Omental fat pad (tissue), 4 donors: ENCODE results near the gene KDM7A. TPM values are rescaled to one million over a fixed set of nuclear protein-coding genes. Genes with fewer than 3 reads are reported as not detected.

ENCODE experiments used
- ATAC-seq: fragments of 150-250 bp; one replicate; pipeline ENCODE4 v1.9.1; 2016; ENCODE audit warnings: mild to moderate bottlenecking, moderate library complexity; ENCODE audit not compliant: low FRiP score
- DNase-seq: peaks from one replicate; pipeline ENCODE4 v3.0.0-alpha.2; 2019; ENCODE audit warnings: low spot score
- CTCF ChIP-seq, 3 donors: fragments of 450-650 bp; IDR thresholded peaks; one replicate each; pipeline ENCODE4 v1.5.1; 2016 to 2017; ENCODE audit warnings: antibody characterized with exemption in 3 of 3, mild to moderate bottlenecking in 3 of 3, moderate library complexity in 2 of 3
- total RNA-seq, 4 donors: library from RNA; depleted of rRNA; stranded (reverse); fragments of >200 nt; gene quantifications; one replicate each; pipeline ENCODE4 v1.1.0, GENCODE V29; 2016

Gene KDM7A
- total RNA-seq, 4 donors from 2014 or later, result 16.8 to 33.7 (median 19.2) TPM

DNA sequence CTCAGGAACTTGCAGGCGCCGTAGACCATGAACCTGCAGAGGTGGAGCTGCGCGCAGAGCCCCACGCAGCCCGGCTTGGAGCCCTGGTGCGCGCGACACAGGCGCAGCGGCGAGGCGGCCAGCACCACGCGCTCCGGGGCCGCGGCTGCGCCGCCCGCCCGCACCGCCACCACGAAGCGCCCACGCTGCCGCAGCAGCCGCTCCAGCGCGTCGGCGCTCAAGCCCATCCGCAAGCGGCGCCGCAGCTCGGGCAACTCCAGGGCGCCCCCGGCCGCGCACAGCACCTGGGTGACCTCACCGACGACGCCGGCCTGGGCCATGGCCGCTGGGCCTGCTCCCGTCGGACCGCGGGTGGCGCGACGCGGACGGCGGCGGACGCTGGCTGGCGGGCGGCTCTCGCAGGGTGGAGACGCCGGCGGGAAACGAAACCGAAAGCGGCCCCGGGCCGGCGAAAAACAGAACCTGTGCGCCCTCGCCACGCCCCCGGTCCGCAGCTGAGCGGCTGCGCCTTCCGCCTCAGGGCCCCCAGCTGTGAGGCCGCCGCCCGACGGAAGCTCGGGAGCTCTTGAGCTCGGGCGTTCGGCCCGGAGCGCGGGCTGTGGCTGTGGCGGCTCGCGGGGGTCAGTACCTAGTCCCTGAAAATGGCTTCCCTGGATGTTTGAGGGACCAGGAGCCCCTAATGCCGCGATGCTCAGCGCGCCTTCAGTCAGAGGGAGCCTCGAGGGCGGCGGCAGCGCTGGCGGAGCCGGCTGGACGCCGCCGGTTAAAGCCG, 114.1 kb downstream of the KDM7A start, which contains the start of gene PARP12:
Gene PARP12 (minus strand): TSS at position 424 of the 772 bp plus-strand sequence. CDS start 104 bp downstream, at position 320.
- no peak for TF ChIP-seq CTCF (IDR thresholded peaks at IDR 0.05)
- ATAC-seq, result peak; percentile 93
- peak; percentile 68 for DNase-seq

DNA sequence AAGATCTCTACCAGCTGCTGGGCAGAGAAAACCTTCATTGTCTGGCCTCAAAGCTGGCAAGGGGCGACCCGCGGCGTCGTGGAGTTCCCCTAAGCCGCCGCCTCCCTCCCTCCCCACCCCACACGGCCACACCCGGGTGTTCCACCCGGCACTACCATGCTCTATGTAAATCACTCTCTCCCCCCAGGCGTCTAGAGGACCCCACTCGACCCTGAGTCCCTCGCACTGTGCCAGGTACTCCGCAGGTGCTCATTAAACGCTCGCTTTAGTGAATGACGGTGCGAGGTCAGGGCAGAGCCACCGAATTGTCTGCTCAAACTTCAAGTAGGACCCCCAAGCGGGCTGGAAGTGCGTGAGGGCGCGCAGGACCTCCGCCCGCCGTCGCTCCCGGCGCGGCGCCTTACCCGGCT, 114.7 kb downstream of the KDM7A start:
- no peak for DNase-seq
- ATAC-seq, result peak; percentile 45
- no peak for TF ChIP-seq CTCF (IDR thresholded peaks at IDR 0.05)

DNA sequence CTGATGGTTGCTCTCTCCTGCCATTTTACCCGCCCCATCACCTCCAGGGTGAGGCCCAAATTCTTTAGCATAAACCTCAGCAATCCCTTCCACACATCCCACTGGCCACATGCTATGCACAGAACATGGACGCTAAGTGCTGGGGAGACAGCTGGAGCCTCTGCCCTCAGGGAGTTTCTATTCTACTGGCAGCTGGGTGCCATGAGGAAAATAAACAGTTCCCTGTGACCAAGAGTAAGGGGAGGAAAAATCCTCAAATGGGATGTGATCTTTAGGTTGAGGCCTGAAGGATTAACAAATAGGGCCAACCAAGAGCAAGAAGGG, 115.2 kb downstream of the KDM7A start:
- TF ChIP-seq CTCF (IDR thresholded peaks at IDR 0.05), result no peak
- DNase-seq (no peak), ATAC-seq (no peak)

DNA sequence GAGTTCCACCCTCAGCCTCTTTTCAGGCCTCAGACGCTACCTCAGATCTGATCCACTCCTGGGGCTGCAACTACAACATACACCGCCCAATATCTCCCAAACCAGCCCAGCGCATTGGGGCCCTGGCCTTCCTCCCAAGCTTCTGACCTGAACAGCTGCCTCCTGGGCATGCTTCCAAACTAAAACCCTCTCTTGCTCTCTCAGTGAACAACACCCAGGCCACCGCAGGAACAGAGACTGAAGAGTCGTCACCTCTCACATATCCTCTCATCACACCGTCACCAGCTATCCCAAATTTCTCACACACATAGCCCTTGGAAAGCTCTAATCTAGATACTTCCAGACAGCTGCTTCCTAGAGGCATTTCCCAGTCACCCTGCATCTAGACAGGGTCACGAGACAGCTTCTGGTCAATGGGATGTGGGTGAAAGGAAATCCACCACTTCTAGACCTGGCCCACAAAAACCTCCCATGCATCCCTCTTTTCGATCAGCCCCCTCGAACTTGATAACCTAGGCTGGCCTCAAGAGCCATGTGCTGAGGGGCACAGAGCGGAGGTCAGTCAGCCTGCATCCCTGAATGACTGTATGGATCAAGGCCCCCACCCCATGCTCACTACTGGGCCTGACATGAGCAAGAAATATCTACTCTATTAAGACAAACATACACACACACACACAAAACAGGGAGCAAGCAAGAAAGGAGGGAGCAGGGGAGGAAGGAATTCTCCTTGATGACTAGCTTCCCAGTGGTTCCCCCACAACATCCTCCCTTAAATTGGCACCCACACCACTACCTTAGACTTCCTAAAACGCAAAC, 115.8 kb downstream of the KDM7A start:
- TF ChIP-seq CTCF (IDR thresholded peaks at IDR 0.05), result no peak
- ATAC-seq (no peak), DNase-seq (no peak)

- no peak for DNase-seq
- TF ChIP-seq CTCF (IDR thresholded peaks at IDR 0.05), result no peak
These were observed 116.5 kb downstream of the KDM7A start for GRCh38 chr7:140060243-140060630.

GRCh38 chr7:140059273-140060242, 117.2 kb downstream of the KDM7A start:
- DNase-seq, result peak; percentile 58
- peak; percentile 31 for ATAC-seq
- no peak for TF ChIP-seq CTCF (IDR thresholded peaks at IDR 0.05)

More at GRCh38 chr7:140060243-140060630, 116.5 kb downstream of the KDM7A start:
- no peak for ATAC-seq
